Measurements from ENCODE around the gene TMEM168.
"Not testable (repeated sequence)": the region's sequence is repeated elsewhere in the genome, so short reads cannot be mapped to it uniquely, and the experiment has no call there.

Gene TMEM168

DNA sequence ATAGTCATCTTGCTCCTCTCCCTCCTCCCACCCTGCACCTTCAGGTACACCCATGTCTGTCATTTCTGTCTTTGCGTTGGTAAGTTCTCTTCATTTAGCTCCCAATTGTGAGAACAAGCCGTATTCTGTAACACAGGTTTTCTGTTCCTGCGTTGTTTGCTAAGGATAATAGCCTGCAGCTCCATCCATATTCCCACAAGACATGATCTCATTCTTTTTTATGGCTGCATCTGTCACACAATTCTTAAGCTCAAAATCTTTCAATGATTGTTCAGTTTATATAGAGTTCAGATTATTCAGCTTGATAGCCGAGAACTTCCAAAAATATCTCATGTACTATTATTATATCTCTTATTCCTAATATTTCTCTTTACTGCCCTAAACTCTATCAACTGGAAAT, 16.0 kb upstream of the TMEM168 start:
- H3K4me3 ChIP-seq (replicated peaks; ENCODE audit: low read depth, low read length) = no peak overlapping the region
- no peak for DNase-seq (ENCODE audit: low read depth)
- TF ChIP-seq, protein P1, sequence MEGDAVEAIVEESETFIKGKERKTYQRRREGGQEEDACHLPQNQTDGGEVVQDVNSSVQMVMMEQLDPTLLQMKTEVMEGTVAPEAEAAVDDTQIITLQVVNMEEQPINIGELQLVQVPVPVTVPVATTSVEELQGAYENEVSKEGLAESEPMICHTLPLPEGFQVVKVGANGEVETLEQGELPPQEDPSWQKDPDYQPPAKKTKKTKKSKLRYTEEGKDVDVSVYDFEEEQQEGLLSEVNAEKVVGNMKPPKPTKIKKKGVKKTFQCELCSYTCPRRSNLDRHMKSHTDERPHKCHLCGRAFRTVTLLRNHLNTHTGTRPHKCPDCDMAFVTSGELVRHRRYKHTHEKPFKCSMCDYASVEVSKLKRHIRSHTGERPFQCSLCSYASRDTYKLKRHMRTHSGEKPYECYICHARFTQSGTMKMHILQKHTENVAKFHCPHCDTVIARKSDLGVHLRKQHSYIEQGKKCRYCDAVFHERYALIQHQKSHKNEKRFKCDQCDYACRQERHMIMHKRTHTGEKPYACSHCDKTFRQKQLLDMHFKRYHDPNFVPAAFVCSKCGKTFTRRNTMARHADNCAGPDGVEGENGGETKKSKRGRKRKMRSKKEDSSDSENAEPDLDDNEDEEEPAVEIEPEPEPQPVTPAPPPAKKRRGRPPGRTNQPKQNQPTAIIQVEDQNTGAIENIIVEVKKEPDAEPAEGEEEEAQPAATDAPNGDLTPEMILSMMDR (IDR thresholded peaks at IDR 0.05; ENCODE audit: low read length, missing control alignments) = no peak

DNA sequence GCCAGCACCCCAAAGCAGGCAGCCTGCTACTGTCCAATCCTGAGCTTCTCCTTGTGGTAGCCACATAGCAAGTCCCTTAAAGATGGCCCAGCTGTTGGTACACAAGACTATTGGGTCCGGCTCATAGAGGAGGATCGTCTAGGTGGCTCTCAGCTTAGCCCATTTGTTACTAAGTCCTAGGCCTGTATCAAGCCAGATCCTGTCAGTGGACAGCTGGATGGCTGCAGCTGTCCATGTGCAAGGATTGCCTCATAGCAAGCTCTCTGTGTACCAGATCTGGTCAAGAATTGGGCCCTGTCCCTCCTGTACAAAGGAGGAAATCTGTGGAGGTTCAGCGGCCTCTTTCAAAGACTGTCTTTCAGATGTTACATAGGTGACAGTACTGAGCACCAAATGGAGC, 12.2 kb upstream of the TMEM168 start:
- DNase-seq (ENCODE audit: low read depth) = no peak
- H3K4me3 ChIP-seq (replicated peaks; ENCODE audit: low read depth, low read length) = no peak overlapping the region
- TF ChIP-seq, protein P1 (IDR thresholded peaks at IDR 0.05; ENCODE audit: low read length, missing control alignments) = no peak

DNA sequence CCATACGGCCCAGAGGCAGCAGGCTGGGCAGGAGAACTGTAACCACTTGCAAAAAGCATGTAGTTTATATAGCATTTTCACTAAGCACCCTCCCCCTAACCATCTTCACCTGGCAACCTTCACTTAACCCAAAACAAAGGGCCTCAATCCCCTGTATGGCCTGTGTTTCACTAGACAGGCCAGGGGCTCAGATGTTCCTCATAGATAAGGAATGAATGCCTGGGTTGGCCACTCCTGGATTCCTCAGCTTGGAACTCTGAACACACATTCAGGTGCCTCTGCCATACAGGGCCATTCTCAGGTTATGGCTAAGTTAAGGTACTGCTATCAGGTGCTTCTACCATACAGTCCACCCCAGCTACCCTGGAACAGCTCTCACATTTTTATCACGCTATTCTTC, 10.3 kb upstream of the TMEM168 start:
- TF ChIP-seq, protein P1 (IDR thresholded peaks at IDR 0.05; ENCODE audit: low read length, missing control alignments) = no peak
- no peak overlapping the region for H3K4me3 ChIP-seq (replicated peaks; ENCODE audit: low read depth, low read length)
- no peak for DNase-seq (ENCODE audit: low read depth)

DNA sequence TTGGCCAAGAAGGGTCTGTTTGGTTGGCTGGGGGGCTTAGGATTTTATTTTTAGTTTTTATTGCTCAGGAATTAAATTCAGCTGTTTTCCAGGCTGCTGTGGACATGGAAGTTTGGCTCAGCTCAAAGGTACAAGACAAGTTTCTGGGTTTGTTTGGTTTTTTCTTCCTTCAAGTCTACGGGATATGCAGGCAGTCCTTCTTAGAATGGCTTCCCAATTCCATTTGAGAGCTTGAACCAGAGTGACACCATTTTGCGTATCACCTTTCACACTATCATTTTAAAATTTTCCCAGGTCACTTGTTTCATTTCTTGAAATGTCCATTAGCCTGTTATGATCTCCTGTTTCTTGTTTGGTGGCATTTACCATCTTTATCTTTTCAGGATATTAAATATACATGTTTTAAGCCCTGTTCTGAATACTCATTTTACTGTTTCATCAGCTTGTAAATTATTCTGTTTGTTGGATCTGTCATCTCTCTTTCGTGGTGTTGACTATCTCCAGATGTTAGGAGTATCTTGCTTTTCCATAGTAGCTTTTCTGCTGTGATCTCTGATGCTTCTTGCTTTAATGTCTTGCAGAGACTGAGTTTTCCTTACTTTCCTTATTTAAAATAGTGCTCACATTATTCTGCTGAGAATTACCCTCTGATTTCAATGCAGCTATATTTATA, 9.4 kb upstream of the TMEM168 start:
- no peak for DNase-seq (ENCODE audit: low read depth)

DNA sequence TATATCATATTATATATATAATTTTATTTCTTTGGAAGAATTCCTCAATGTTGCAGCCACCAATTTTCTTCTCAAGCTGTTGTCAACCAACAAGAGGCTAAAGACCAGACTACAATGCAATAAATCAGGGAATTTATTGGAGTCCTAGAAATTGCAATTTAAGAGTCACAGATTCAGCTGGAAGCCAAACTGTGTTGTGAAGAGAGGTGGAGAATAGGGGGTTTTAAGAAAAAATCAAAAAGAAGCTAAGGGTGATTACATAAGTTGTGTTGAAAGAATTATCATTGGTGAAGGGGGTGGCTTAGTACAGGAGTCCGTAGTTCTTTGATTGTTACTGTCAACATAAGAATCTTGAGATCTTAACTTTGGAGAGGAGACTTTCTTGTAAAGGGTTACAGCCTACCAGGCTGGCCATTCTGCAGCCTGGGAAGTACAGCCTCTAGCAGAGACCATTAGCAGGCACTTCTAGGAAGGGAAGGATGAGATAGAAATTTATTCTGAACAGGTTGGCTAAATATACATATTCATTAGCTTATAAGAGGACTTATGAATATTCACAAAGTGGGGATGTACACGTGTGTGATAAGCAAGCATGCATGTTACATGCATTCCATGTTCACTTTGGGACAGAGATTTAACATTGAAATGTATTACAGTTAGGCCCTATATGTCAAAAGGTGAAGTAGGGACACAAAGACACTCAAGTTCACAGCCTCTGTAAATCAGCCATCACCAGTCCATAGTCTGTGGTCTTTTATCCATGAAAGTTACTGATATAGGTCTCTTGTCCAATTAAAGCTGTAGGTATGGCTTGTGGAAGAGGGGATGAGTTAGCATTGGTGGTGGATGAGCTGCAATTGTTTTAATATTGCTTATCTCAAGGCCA, 8.3 kb upstream of the TMEM168 start:
- no peak overlapping the region for H3K4me3 ChIP-seq (replicated peaks; ENCODE audit: low read depth, low read length)
- TF ChIP-seq, protein P1 (IDR thresholded peaks at IDR 0.05; ENCODE audit: low read length, missing control alignments) = no peak
- DNase-seq (ENCODE audit: low read depth) = no peak

More for the DNA sequence above, 9.4 kb upstream of the TMEM168 start:
- TF ChIP-seq, protein P1 (IDR thresholded peaks at IDR 0.05; ENCODE audit: low read length, missing control alignments) = no peak
- H3K4me3 ChIP-seq (replicated peaks; ENCODE audit: low read depth, low read length) = no peak overlapping the region

DNA sequence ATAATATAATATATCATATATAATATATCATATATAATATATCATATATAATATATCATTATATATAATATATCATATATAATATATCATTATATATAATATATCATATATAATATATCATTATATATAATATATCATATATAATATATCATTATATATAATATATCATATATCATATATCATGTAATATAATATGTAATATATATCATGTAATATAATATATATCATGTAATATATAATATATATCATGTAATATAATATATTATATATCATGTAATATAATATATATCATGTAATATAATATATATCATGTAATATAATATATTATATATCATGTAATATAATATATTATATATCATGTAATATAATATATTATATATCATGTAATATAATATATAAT, 6.4 kb upstream of the TMEM168 start:
- H3K4me3 ChIP-seq (replicated peaks; ENCODE audit: low read depth, low read length); DNase-seq (ENCODE audit: low read depth): not testable (repeated sequence)

DNA sequence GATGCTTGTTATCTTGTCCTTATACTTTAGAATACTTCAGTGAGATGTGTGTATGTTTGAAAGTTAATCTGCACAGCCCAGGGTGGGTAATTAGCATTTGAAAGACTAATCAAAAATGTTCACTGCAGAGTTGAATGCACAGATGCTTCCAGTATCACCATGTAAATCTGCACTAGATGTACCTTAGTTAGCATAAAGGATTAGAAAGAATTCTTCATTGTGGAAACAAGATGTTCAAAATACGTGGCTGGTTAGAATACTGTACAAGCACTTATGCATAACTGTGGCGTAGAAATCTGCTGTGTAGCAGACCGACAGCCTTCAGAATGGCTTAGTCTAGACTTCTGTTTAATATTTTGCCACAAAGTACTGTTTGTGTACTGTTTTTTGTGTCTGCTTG, 2.2 kb upstream of the TMEM168 start:
- H3K4me3 ChIP-seq (replicated peaks; ENCODE audit: low read depth, low read length) = no peak overlapping the region
- TF ChIP-seq, protein P1 (IDR thresholded peaks at IDR 0.05; ENCODE audit: low read length, missing control alignments) = no peak
- no peak for DNase-seq (ENCODE audit: low read depth)
